ENCODE measurements around the gene PDE8A. TPM values are rescaled to one million over a fixed set of nuclear protein-coding genes. Genes with fewer than 3 reads are reported as not detected.

The PDE8A gene
- total RNA-seq, 3 donors from 2014 or later = 45.1 to 60.5 (median 58.3) TPM

- no peaks in the 10 kb centered on the region for H3K9me3 ChIP-seq
- intact Hi-C loops (cut with DNase I; ENCODE audit: low total_unique reads) = loop anchor here (10.0 kb wide), 1 partner anchor 73 kb away; no protein-coding TSS in a partner anchor
- H3K4me1 ChIP-seq = no peaks in the 10 kb centered on the region
- no peak for TF ChIP-seq POLR2AphosphoS5 (IDR thresholded peaks at IDR 0.05)
- TF ChIP-seq POLR2A (IDR thresholded peaks at IDR 0.05) = no peak
- TF ChIP-seq CTCF (IDR thresholded peaks at IDR 0.05) = no peak
- H3K36me3 ChIP-seq = no peaks in the 10 kb centered on the region
- H3K27me3 ChIP-seq = no peaks in the 10 kb centered on the region
- DNase-seq (ENCODE audit: low spot score in 2 of 2) = no peak
- no peak overlapping the region for H3K4me3 ChIP-seq
- H3K27ac ChIP-seq = no peak overlapping the region
Measured at GRCh38 chr15:85037641-85038040, 56.0 kb downstream of the PDE8A start.

- TF ChIP-seq CTCF (IDR thresholded peaks at IDR 0.05) = no peak
- no peak for TF ChIP-seq POLR2AphosphoS5 (IDR thresholded peaks at IDR 0.05)
- no peak for TF ChIP-seq POLR2A (IDR thresholded peaks at IDR 0.05)
- H3K27ac ChIP-seq = no peak overlapping the region
- no peaks in the 10 kb centered on the region for H3K27me3 ChIP-seq
- H3K4me3 ChIP-seq = no peak overlapping the region
- intact Hi-C loops (cut with DNase I; ENCODE audit: low total_unique reads) = no loop called here
- H3K4me1 ChIP-seq = no peaks in the 10 kb centered on the region
- DNase-seq (ENCODE audit: low spot score in 2 of 2) = no peak
- H3K36me3 ChIP-seq = no peaks in the 10 kb centered on the region
- no peaks in the 10 kb centered on the region for H3K9me3 ChIP-seq
Measured at GRCh38 chr15:85041230-85041629, 59.6 kb downstream of the PDE8A start.

GRCh38 chr15:85044251-85044853 lies 62.7 kb downstream of the PDE8A start:
- Histone ChIP-seq H3K27ac (no peak overlapping the region), H3K9me3 (no peaks in the 10 kb centered on the region), H3K36me3 (no peaks in the 10 kb centered on the region), H3K4me1 (no peaks in the 10 kb centered on the region), H3K27me3 (no peaks in the 10 kb centered on the region), H3K4me3 (no peak overlapping the region)
- peak in 1 of 2 donors; percentile 27 for DNase-seq (ENCODE audit: low spot score in 2 of 2)
- TF ChIP-seq CTCF (IDR thresholded peaks at IDR 0.05) = peak; percentile 35 to 64 (median 61)
- TF ChIP-seq POLR2A (IDR thresholded peaks at IDR 0.05) = no peak
- intact Hi-C loops (cut with DNase I; ENCODE audit: low total_unique reads) = no loop called here

- Histone ChIP-seq H3K36me3 (no peaks in the 10 kb centered on the region), H3K4me3 (no peak overlapping the region), H3K27ac (no peak overlapping the region), H3K9me3 (no peaks in the 10 kb centered on the region), H3K27me3 (no peaks in the 10 kb centered on the region), H3K4me1 (no peaks in the 10 kb centered on the region)
- DNase-seq (ENCODE audit: low spot score in 2 of 2) = no peak
- no peak for TF ChIP-seq POLR2A (IDR thresholded peaks at IDR 0.05)
- no peak for TF ChIP-seq POLR2AphosphoS5 (IDR thresholded peaks at IDR 0.05)
- TF ChIP-seq CTCF (IDR thresholded peaks at IDR 0.05) = no peak
- intact Hi-C loops (cut with DNase I; ENCODE audit: low total_unique reads) = no loop called here
Measured at GRCh38 chr15:85044894-85045293, 63.2 kb downstream of the PDE8A start.

- H3K4me1 ChIP-seq = no peaks in the 10 kb centered on the region
- intact Hi-C loops (cut with DNase I; ENCODE audit: low total_unique reads) = no loop called here
- TF ChIP-seq POLR2AphosphoS5 (IDR thresholded peaks at IDR 0.05) = no peak
- TF ChIP-seq POLR2A (IDR thresholded peaks at IDR 0.05) = no peak
- TF ChIP-seq CTCF (IDR thresholded peaks at IDR 0.05) = no peak
- no peak overlapping the region for H3K4me3 ChIP-seq
- DNase-seq (ENCODE audit: low spot score in 2 of 2) = no peak
- no peak overlapping the region for H3K27ac ChIP-seq
- H3K27me3 ChIP-seq = no peaks in the 10 kb centered on the region
- no peaks in the 10 kb centered on the region for H3K9me3 ChIP-seq
- H3K36me3 ChIP-seq = no peaks in the 10 kb centered on the region
Measured at GRCh38 chr15:85045615-85046014, 64.0 kb downstream of the PDE8A start.

All from breast epithelium (tissue), 4 donors.